ENCODE results near the gene LYSMD4. TPM values are rescaled to one million over a fixed set of nuclear protein-coding genes. Genes with fewer than 3 reads are reported as not detected.
A peak's percentile ranks its signal among the peaks of the same experiment; 100 is the strongest.

LYSMD4 gene
- total and polyA plus RNA-seq, 2 of the 13 experiments (the other 11 are each of a cell fraction or from before 2014, with no cell fraction given) = 7.4 to 8.5 TPM

DNA sequence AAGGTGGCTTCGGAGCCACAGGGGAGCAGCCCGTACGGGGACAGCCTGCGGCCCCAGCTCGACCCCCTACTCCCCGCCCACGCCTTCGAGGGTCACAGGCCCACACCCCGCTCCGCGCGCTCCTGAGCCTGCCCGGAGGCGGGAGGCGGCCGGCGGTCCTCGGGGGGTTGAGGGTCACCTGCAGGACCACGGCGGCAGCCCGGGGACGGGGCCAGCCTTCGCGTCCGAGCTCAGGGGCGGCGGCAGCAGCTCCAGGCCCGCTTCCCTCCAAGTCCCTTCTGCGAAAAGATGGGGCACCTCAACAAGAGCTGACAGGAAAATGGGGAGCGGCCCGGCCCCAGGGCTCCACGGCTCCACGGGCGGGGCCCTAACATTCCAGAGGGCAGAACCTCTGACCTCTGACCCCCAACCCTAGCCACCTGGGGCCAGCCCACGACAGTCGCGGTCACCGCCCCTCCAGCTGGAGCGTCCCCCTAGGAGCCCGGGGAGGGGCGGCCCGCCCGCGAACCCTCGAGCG lies 428 bp downstream of the LYSMD4 start (continued):
- TF ChIP-seq ARID2 (CRISPR knock-in tag; IDR thresholded peaks at IDR 0.05; ENCODE audit: borderline replicate concordance) = no peak
- TF ChIP-seq ZNF317 (CRISPR knock-in tag; IDR thresholded peaks at IDR 0.05) = no peak
- TF ChIP-seq MAFF (IDR thresholded peaks at IDR 0.05; ENCODE audit: low read depth, low read length) = no peak
- no peak for TF ChIP-seq SMAD9 (CRISPR knock-in tag; IDR thresholded peaks at IDR 0.05)
- TF ChIP-seq ZNF564 (CRISPR knock-in tag; IDR thresholded peaks at IDR 0.05) = no peak
- TF ChIP-seq, protein P1, sequence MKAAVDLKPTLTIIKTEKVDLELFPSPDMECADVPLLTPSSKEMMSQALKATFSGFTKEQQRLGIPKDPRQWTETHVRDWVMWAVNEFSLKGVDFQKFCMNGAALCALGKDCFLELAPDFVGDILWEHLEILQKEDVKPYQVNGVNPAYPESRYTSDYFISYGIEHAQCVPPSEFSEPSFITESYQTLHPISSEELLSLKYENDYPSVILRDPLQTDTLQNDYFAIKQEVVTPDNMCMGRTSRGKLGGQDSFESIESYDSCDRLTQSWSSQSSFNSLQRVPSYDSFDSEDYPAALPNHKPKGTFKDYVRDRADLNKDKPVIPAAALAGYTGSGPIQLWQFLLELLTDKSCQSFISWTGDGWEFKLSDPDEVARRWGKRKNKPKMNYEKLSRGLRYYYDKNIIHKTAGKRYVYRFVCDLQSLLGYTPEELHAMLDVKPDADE (CRISPR knock-in tag; IDR thresholded peaks at IDR 0.05) = no peak
- TF ChIP-seq POGK (CRISPR knock-in tag; conservative IDR thresholded peaks at IDR 0.05) = no peak
- no peak for TF ChIP-seq PHF21A (CRISPR knock-in tag; IDR thresholded peaks at IDR 0.05)
- no peak for TF ChIP-seq HOXA5 (CRISPR knock-in tag; IDR thresholded peaks at IDR 0.05)
- no peak for TF ChIP-seq KAT8 (CRISPR knock-in tag; IDR thresholded peaks at IDR 0.05)
- no peak for TF ChIP-seq MATR3 (CRISPR knock-in tag; IDR thresholded peaks at IDR 0.05)
- TF ChIP-seq RCOR2 (CRISPR knock-in tag; IDR thresholded peaks at IDR 0.05) = no peak
- TF ChIP-seq MIXL1 (CRISPR knock-in tag; IDR thresholded peaks at IDR 0.05) = no peak
- TF ChIP-seq ZNF615 (CRISPR knock-in tag; IDR thresholded peaks at IDR 0.05; ENCODE audit: borderline replicate concordance) = no peak
- no peak for TF ChIP-seq FLYWCH1 (CRISPR knock-in tag; IDR thresholded peaks at IDR 0.05)
- TF ChIP-seq KLF12 (CRISPR knock-in tag; IDR thresholded peaks at IDR 0.05; ENCODE audit: borderline replicate concordance) = no peak
- TF ChIP-seq, protein P2, sequence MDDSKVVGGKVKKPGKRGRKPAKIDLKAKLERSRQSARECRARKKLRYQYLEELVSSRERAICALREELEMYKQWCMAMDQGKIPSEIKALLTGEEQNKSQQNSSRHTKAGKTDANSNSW (CRISPR knock-in tag; IDR thresholded peaks at IDR 0.05; ENCODE audit: borderline replicate concordance) = no peak
- TF ChIP-seq, protein P3, sequence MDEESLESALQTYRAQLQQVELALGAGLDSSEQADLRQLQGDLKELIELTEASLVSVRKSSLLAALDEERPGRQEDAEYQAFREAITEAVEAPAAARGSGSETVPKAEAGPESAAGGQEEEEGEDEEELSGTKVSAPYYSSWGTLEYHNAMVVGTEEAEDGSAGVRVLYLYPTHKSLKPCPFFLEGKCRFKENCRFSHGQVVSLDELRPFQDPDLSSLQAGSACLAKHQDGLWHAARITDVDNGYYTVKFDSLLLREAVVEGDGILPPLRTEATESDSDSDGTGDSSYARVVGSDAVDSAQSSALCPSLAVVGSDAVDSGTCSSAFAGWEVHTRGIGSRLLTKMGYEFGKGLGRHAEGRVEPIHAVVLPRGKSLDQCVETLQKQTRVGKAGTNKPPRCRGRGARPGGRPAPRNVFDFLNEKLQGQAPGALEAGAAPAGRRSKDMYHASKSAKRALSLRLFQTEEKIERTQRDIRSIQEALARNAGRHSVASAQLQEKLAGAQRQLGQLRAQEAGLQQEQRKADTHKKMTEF (CRISPR knock-in tag; IDR thresholded peaks at IDR 0.05) = no peak
- TF ChIP-seq GZF1 (CRISPR knock-in tag; IDR thresholded peaks at IDR 0.05) = no peak
- no peak for TF ChIP-seq KLF9 (CRISPR knock-in tag; IDR thresholded peaks at IDR 0.05; ENCODE audit: low read depth)
- no peak for TF ChIP-seq TSC22D2 (CRISPR knock-in tag; IDR thresholded peaks at IDR 0.05; ENCODE audit: borderline replicate concordance)
- no peak for TF ChIP-seq TARDBP (CRISPR knock-in tag; IDR thresholded peaks at IDR 0.05)
- TF ChIP-seq ZNF468 (CRISPR knock-in tag; IDR thresholded peaks at IDR 0.05) = no peak
- TF ChIP-seq, protein P4, sequence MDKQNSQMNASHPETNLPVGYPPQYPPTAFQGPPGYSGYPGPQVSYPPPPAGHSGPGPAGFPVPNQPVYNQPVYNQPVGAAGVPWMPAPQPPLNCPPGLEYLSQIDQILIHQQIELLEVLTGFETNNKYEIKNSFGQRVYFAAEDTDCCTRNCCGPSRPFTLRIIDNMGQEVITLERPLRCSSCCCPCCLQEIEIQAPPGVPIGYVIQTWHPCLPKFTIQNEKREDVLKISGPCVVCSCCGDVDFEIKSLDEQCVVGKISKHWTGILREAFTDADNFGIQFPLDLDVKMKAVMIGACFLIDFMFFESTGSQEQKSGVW (CRISPR knock-in tag; IDR thresholded peaks at IDR 0.05; ENCODE audit: borderline replicate concordance) = no peak
- peak; percentile 38; the same call in 1 of the 2 replicates for TF ChIP-seq ZNF788 (CRISPR knock-in tag; IDR thresholded peaks at IDR 0.05; ENCODE audit: borderline replicate concordance)
- peak; percentile 79 for TF ChIP-seq ZNF274 (CRISPR knock-in tag; IDR thresholded peaks at IDR 0.05)
- TF ChIP-seq ZNF558 (CRISPR knock-in tag; IDR thresholded peaks at IDR 0.05; ENCODE audit: borderline replicate concordance) = no peak
- TF ChIP-seq LBX2 (CRISPR knock-in tag; IDR thresholded peaks at IDR 0.05; ENCODE audit: borderline replicate concordance) = no peak

Data from HepG2 (cell line).